Parathyroid adenoma (tissue), 2 donors: ENCODE results near the gene UNG.
A peak's percentile ranks its signal among the peaks of the same experiment; 100 is the strongest.

Experiments used
- H2AFZ ChIP-seq: fragments of 300-600 bp; sonication (generic); one replicate; pipeline ENCODE4 v1.7.0; 2017; ENCODE audit warnings: antibody characterized with exemption, mild to moderate bottlenecking
- H3K27ac ChIP-seq: fragments of 300-600 bp; sonication (generic); one replicate; pipeline ENCODE4 v1.7.0; 2017
- H3K27me3 ChIP-seq: fragments of 300-600 bp; sonication (generic); one replicate; pipeline ENCODE4 v1.7.0; 2017; ENCODE audit warnings: low read length; ENCODE audit not compliant: control insufficient read depth, insufficient read depth
- H3K36me3 ChIP-seq: fragments of 300-600 bp; sonication (generic); one replicate; pipeline ENCODE4 v1.7.0; 2017; ENCODE audit warnings: low read length; ENCODE audit not compliant: control insufficient read depth, insufficient read depth
- H3K4me1 ChIP-seq: fragments of 300-600 bp; sonication (generic); one replicate; pipeline ENCODE4 v1.7.0; 2017; ENCODE audit warnings: control low read depth
- H3K4me2 ChIP-seq: fragments of 300-600 bp; sonication (generic); one replicate; pipeline ENCODE4 v1.7.0; 2017; ENCODE audit warnings: low read length
- H3K4me3 ChIP-seq: fragments of 300-600 bp; sonication (generic); one replicate; pipeline ENCODE4 v1.7.0; 2017; ENCODE audit warnings: low read depth, low read length
- H3K79me2 ChIP-seq: fragments of 300-600 bp; sonication (generic); one replicate; pipeline ENCODE4 v1.7.0; 2017; ENCODE audit warnings: control low read depth
- H3K9ac ChIP-seq: fragments of 300-600 bp; sonication (generic); one replicate; pipeline ENCODE4 v1.7.0; 2017; ENCODE audit warnings: mild to moderate bottlenecking
- H3K9me3 ChIP-seq: fragments of 300-600 bp; sonication (generic); one replicate; pipeline ENCODE4 v1.7.0; 2017; ENCODE audit warnings: low read length; ENCODE audit not compliant: control insufficient read depth
- CTCF ChIP-seq: fragments of 300-600 bp; sonication (generic); IDR thresholded peaks from one replicate; pipeline ENCODE4 v1.7.0; 2017; ENCODE audit warnings: antibody characterized with exemption, mild to moderate bottlenecking
- donor health status: primary hyperparathyroidism.

Gene UNG

DNA sequence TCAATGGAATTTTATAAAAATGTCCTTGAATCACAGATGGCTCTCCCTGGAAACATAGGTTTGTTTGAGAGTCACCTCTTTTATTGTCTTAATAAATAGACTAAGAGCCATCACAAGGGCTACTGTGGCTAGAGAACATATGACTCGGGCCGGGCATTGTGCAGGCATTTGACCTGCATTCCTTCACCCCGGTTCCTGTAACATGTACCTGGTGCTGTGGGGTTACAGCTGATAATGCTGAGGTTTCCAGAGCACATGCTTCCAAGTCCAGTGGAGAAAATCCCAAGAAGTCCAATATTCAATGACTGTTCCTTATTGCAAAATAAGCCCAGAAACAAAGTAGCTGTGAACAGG, 18.0 kb downstream of the UNG start:
- TF ChIP-seq CTCF: no peak
- Histone ChIP-seq H3K9me3 (no peaks in the 10 kb centered on the region), H3K36me3 (no peaks in the 10 kb centered on the region), H2AFZ (no peak overlapping the region), H3K9ac (no peak overlapping the region), H3K4me3 (peak overlapping the region; percentile 41), H3K79me2 (peaks cover 15% of the 10 kb centered on the region), H3K27ac (peak overlapping the region; percentile 92), H3K27me3 (no peaks in the 10 kb centered on the region), H3K4me2 (peak overlapping the region; percentile 72), H3K4me1 (peaks cover 64% of the 10 kb centered on the region)

DNA sequence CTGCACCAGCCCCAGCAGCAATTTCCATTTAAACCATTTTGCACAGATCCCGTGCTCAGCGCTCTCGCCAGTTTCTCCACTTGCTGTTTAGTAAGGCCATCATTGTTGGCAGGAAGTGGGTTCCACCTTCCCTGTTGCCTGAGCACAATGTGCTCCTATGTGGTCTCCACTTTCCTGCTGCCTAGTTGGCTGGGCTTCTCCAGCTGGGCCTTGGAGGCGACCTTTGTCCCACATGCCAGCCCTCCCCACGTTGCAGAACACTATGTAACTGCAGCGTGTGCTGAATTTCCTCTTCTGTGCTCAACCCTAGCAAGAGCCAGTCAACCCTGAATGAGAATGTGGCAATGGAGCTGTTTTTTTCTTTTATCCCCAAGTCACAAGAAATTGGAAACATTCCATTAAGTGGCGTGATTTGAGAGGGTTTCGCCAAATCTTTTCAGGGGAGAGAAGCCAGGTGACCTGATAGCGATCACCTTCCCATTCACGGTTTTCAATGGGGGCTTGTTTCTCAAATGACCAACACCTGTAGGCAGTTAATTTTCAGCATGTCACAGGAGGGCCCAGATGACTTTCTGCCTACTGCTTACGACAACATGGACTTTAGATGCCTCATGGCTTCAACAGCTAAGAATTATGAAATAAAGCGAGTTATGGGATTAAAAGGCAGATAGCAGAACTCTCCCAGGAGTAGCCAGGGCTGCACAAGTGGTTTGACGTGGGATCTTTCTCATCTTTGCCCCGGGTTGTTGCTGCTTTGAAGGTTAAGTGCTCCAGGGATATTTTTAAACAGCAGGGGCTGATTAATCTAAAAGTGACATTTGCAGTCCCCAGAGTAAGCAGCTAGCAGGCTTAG, 18.6 kb downstream of the UNG start, which contains the start of gene ACACB:
Gene ACACB (plus strand): TSS at position 830 of the 853 bp plus-strand sequence. CDS start 22,819 bp downstream, outside the sequence.
- peaks cover 20% of the 10 kb centered on the region for H3K79me2 ChIP-seq
- H3K27me3 ChIP-seq: no peaks in the 10 kb centered on the region
- peak; percentile 6 for TF ChIP-seq CTCF
- H3K36me3 ChIP-seq: no peaks in the 10 kb centered on the region
- H3K4me3 ChIP-seq: peak within 1 kb of the TSS; percentile 41
- H3K27ac ChIP-seq: peak within 1 kb of the TSS; percentile 92
- peak within 1 kb of the TSS; percentile 38 for H3K9ac ChIP-seq
- peaks cover 64% of the 10 kb centered on the region for H3K4me1 ChIP-seq
- H3K9me3 ChIP-seq: no peaks in the 10 kb centered on the region
- peak within 1 kb of the TSS; percentile 72 for H3K4me2 ChIP-seq
- peak within 1 kb of the TSS; percentile 19 for H2AFZ ChIP-seq

DNA sequence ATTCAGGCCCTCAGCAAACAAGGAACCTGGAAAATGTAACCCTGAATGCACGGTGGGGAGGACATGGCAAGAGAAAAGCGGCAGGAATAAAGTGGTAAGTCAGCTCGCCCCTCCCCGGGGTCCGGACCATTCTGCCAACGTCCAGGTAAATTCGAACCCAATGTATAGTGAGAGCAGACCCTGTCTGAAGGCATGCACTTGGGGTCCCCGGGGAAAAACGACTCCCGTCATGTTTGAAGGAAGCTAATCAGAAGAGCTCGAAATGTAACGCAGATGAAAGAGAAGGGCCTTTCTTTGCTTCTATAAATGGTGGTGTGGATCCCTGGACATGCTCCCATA, 19.2 kb downstream of the UNG start:
- peak overlapping the region; percentile 92 for H3K27ac ChIP-seq
- no peak for TF ChIP-seq CTCF
- H3K9ac ChIP-seq: peak overlapping the region; percentile 38
- H2AFZ ChIP-seq: peak overlapping the region; percentile 19
- peaks cover 25% of the 10 kb centered on the region for H3K79me2 ChIP-seq
- no peaks in the 10 kb centered on the region for H3K36me3 ChIP-seq
- H3K4me3 ChIP-seq: peak overlapping the region; percentile 41
- peak overlapping the region; percentile 70 for H3K4me2 ChIP-seq
- peaks cover 64% of the 10 kb centered on the region for H3K4me1 ChIP-seq
- no peaks in the 10 kb centered on the region for H3K27me3 ChIP-seq
- H3K9me3 ChIP-seq: no peaks in the 10 kb centered on the region

DNA sequence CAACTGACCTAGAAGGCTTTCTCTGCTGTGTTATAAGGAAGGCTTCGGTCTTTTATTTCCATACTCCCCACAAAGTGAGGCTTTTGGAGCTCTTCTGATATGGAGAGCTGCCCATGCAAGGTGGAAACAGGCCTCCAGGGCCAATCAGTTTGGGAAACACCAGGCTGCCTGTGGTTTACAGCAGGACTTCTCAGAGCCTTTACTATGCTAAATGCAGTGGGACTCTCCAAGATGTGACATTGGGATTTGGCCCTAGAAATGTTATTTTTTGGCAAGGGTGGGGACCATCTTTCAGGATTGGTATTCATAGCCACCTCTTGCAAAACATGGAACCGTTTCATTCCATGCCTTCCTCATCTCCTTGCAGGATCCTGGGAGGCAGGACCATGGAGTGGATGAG, 22.7 kb downstream of the UNG start:
- Histone ChIP-seq H3K79me2 (peaks cover 35% of the 10 kb centered on the region), H3K9ac (no peak overlapping the region), H3K4me2 (no peak overlapping the region), H3K27ac (peak overlapping the region; percentile 92), H3K27me3 (no peaks in the 10 kb centered on the region), H3K4me1 (peaks cover 37% of the 10 kb centered on the region), H3K9me3 (no peaks in the 10 kb centered on the region), H3K4me3 (no peak overlapping the region), H3K36me3 (no peaks in the 10 kb centered on the region), H2AFZ (no peak overlapping the region)
- no peak for TF ChIP-seq CTCF

DNA sequence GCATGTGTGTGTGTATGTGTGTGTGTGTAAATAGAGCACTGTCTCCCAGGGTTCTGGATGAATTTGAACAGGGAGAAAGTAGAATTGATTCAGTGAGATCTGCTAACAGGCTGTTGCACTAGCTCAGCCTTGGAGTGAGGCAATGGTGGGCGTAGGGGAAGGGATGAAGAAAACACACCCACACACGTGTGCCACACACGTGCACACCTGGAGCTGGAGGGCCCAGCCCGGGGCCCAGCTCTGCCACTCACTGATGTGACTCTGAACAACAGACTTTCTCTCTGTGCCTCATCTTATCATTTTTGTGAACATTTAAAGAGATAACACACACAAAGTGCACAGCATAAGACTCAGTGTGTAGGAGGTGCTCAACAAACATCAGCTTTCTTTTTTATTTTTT, 23.2 kb downstream of the UNG start:
- peaks cover 35% of the 10 kb centered on the region for H3K4me1 ChIP-seq
- H3K4me2 ChIP-seq: no peak overlapping the region
- H2AFZ ChIP-seq: no peak overlapping the region
- no peaks in the 10 kb centered on the region for H3K9me3 ChIP-seq
- peaks cover 35% of the 10 kb centered on the region for H3K79me2 ChIP-seq
- H3K4me3 ChIP-seq: no peak overlapping the region
- no peak overlapping the region for H3K9ac ChIP-seq
- TF ChIP-seq CTCF: no peak
- no peaks in the 10 kb centered on the region for H3K36me3 ChIP-seq
- no peak overlapping the region for H3K27ac ChIP-seq
- no peaks in the 10 kb centered on the region for H3K27me3 ChIP-seq
